ENCODE results near the gene AP4S1.

GRCh38 chr14:31006703-31007102 is 18.7 kb upstream of the AP4S1 start:
- TF ChIP-seq POLR2A (IDR thresholded peaks at IDR 0.05) (no peak), POLR2AphosphoS5 (IDR thresholded peaks at IDR 0.05) (no peak)
- TF ChIP-seq, protein P1, sequence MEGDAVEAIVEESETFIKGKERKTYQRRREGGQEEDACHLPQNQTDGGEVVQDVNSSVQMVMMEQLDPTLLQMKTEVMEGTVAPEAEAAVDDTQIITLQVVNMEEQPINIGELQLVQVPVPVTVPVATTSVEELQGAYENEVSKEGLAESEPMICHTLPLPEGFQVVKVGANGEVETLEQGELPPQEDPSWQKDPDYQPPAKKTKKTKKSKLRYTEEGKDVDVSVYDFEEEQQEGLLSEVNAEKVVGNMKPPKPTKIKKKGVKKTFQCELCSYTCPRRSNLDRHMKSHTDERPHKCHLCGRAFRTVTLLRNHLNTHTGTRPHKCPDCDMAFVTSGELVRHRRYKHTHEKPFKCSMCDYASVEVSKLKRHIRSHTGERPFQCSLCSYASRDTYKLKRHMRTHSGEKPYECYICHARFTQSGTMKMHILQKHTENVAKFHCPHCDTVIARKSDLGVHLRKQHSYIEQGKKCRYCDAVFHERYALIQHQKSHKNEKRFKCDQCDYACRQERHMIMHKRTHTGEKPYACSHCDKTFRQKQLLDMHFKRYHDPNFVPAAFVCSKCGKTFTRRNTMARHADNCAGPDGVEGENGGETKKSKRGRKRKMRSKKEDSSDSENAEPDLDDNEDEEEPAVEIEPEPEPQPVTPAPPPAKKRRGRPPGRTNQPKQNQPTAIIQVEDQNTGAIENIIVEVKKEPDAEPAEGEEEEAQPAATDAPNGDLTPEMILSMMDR (IDR thresholded peaks at IDR 0.05): no peak
